ENCODE data around the gene PACSIN2.
"Not testable (repeated sequence)": the region's sequence is repeated elsewhere in the genome, so short reads cannot be mapped to it uniquely, and the experiment has no call there.

The PACSIN2 gene

GRCh38 chr22:42919199-42919598 is 95.8 kb downstream of the PACSIN2 start:
- no peak for DNase-seq (ENCODE audit: low read depth)
- no peak overlapping the region for H3K4me3 ChIP-seq (ENCODE audit: control insufficient read depth, low read depth, low read length)
- no peak for TF ChIP-seq CTCF (IDR thresholded peaks at IDR 0.05; ENCODE audit: control insufficient read depth, insufficient read depth, low read depth, low read length, missing control alignments)

GRCh38 chr22:42918500-42918899 is 96.4 kb downstream of the PACSIN2 start:
- DNase-seq (ENCODE audit: low read depth), result no peak
- H3K4me3 ChIP-seq (ENCODE audit: control insufficient read depth, low read depth, low read length), result no peak overlapping the region
- no peak for TF ChIP-seq CTCF (IDR thresholded peaks at IDR 0.05; ENCODE audit: control insufficient read depth, insufficient read depth, low read depth, low read length, missing control alignments)

- not testable (repeated sequence) for DNase-seq (ENCODE audit: low read depth); H3K4me3 ChIP-seq (ENCODE audit: control insufficient read depth, low read depth, low read length)
These were observed 97.6 kb downstream of the PACSIN2 start for GRCh38 chr22:42917358-42917757.

GRCh38 chr22:42915980-42916765 is 98.8 kb downstream of the PACSIN2 start:
- DNase-seq (ENCODE audit: low read depth), result no peak

GRCh38 chr22:42914511-42915076 is 100.4 kb downstream of the PACSIN2 start:
- no peak overlapping the region for H3K4me3 ChIP-seq (ENCODE audit: control insufficient read depth, low read depth, low read length)
- TF ChIP-seq CTCF (IDR thresholded peaks at IDR 0.05; ENCODE audit: control insufficient read depth, insufficient read depth, low read depth, low read length, missing control alignments), result no peak
- no peak for DNase-seq (ENCODE audit: low read depth)

More at GRCh38 chr22:42915980-42916765, 98.8 kb downstream of the PACSIN2 start:
- no peak for TF ChIP-seq CTCF (IDR thresholded peaks at IDR 0.05; ENCODE audit: control insufficient read depth, insufficient read depth, low read depth, low read length, missing control alignments)
- H3K4me3 ChIP-seq (ENCODE audit: control insufficient read depth, low read depth, low read length), result no peak overlapping the region

GRCh38 chr22:42913874-42914510 is 101.0 kb downstream of the PACSIN2 start:
- no peak for TF ChIP-seq CTCF (IDR thresholded peaks at IDR 0.05; ENCODE audit: control insufficient read depth, insufficient read depth, low read depth, low read length, missing control alignments)
- DNase-seq (ENCODE audit: low read depth), result no peak
- no peak overlapping the region for H3K4me3 ChIP-seq (ENCODE audit: control insufficient read depth, low read depth, low read length)

GRCh38 chr22:42912059-42912458 is 102.9 kb downstream of the PACSIN2 start:
- DNase-seq (ENCODE audit: low read depth), result no peak
- no peak overlapping the region for H3K4me3 ChIP-seq (ENCODE audit: control insufficient read depth, low read depth, low read length)
- no peak for TF ChIP-seq CTCF (IDR thresholded peaks at IDR 0.05; ENCODE audit: control insufficient read depth, insufficient read depth, low read depth, low read length, missing control alignments)
